CD4-positive, alpha-beta T cell treated with Interleukin-17A for 1 hour (primary cell): ENCODE results near the gene PACRG.

Source experiments
- DNase-seq: peaks from one replicate; pipeline ENCODE4 v3.0.0-alpha.2; 2020

The PACRG gene

GRCh38 chr6:163323705-163324104, 595.9 kb downstream of the PACRG start:
- DNase-seq = no peak

GRCh38 chr6:163324326-163324687, 596.5 kb downstream of the PACRG start:
- no peak for DNase-seq

GRCh38 chr6:163324688-163325389, 597.1 kb downstream of the PACRG start:
- DNase-seq = no peak

GRCh38 chr6:163325390-163325784, 597.6 kb downstream of the PACRG start:
- DNase-seq = no peak

- no peak for DNase-seq
These were observed 599.5 kb downstream of the PACRG start for GRCh38 chr6:163327165-163327880.

- no peak for DNase-seq
These were observed 600.1 kb downstream of the PACRG start for GRCh38 chr6:163327921-163328320.

GRCh38 chr6:163328411-163328810, 600.6 kb downstream of the PACRG start:
- DNase-seq = no peak

GRCh38 chr6:163329991-163330390, 602.2 kb downstream of the PACRG start:
- no peak for DNase-seq

- no peak for DNase-seq
These were observed 603.5 kb downstream of the PACRG start for GRCh38 chr6:163331245-163331644.

- no peak for DNase-seq
These were observed 604.8 kb downstream of the PACRG start for GRCh38 chr6:163332575-163332974.

GRCh38 chr6:163333038-163333437, 605.3 kb downstream of the PACRG start:
- no peak for DNase-seq

- no peak for DNase-seq
These were observed 606.2 kb downstream of the PACRG start for GRCh38 chr6:163333701-163334663.

GRCh38 chr6:163335056-163335455, 607.3 kb downstream of the PACRG start:
- DNase-seq = no peak

- DNase-seq = no peak
These were observed 608.1 kb downstream of the PACRG start for GRCh38 chr6:163335671-163336545.

- no peak for DNase-seq
These were observed 609.2 kb downstream of the PACRG start for GRCh38 chr6:163336961-163337360.

GRCh38 chr6:163337958-163338357, 610.2 kb downstream of the PACRG start:
- DNase-seq = no peak

- no peak for DNase-seq
These were observed 611.1 kb downstream of the PACRG start for GRCh38 chr6:163338671-163339405.

- no peak for DNase-seq
These were observed 611.7 kb downstream of the PACRG start for GRCh38 chr6:163339466-163339865.

GRCh38 chr6:163340201-163340887, 612.6 kb downstream of the PACRG start:
- no peak for DNase-seq

GRCh38 chr6:163341224-163342061, 613.7 kb downstream of the PACRG start:
- DNase-seq = no peak
